Common myeloid progenitor, CD34-positive (primary cell): Measurements from ENCODE around the gene ST8SIA6. TPM values are rescaled to one million over a fixed set of nuclear protein-coding genes. Genes with fewer than 3 reads are reported as not detected.
"Not testable (repeated sequence)": the region's sequence is repeated elsewhere in the genome, so short reads cannot be mapped to it uniquely, and the experiment has no call there.

Experiments used
- CTCF ChIA-PET: fragments of 350-600 bp; sonication (Branson Sonifier 250); formaldehyde crosslinking; loops from one replicate; lab custom pipeline; 2021; ENCODE audit warnings: antibody characterized with exemption; lab: Charles Lee
- POLR2A ChIA-PET: fragments of 350-600 bp; sonication (Branson Sonifier 250); formaldehyde crosslinking; loops from one replicate; lab custom pipeline; 2021; ENCODE audit warnings: antibody characterized with exemption; lab: Charles Lee
- DNase-seq, 3 donors: peaks; one replicate each; pipeline versions ENCODE4 v3.0.0 to v3.0.0-alpha.2; 2013
- H3K27ac ChIP-seq, 2 experiments: 1 replicate in 1 of 2; 2 replicates in 1 of 2; pipeline ENCODE4 v1.7.0; 2013; ENCODE audit warnings: inconsistent platforms in 2 of 2, low read length in 2 of 2, mild to moderate bottlenecking in 2 of 2, low read depth in 1 of 2, moderate library complexity in 1 of 2; ENCODE audit not compliant: severe bottlenecking in 2 of 2, insufficient read depth in 1 of 2, poor library complexity in 1 of 2
- H3K27me3 ChIP-seq, 5 experiments: replicated peaks in 2 of 5; 1 replicate in 3 of 5; 2 replicates in 2 of 5; pipeline versions ENCODE4 v1.6.1 to v1.7.0; 2013; ENCODE audit warnings: low read length in 4 of 5, mild to moderate bottlenecking in 2 of 5, moderate library complexity in 2 of 5, inconsistent platforms in 1 of 5; ENCODE audit not compliant: insufficient read depth in 5 of 5, control insufficient read depth in 4 of 5
- H3K36me3 ChIP-seq, 4 experiments: 1 replicate in 2 of 4; 2 replicates in 2 of 4; pipeline versions ENCODE4 v1.6.1 to v1.7.0; 2013; ENCODE audit warnings: low read length in 3 of 4, control low read depth in 1 of 4, mild to moderate bottlenecking in 1 of 4; ENCODE audit not compliant: control insufficient read depth in 4 of 4, insufficient read depth in 4 of 4
- H3K4me1 ChIP-seq, 4 experiments: 1 replicate in 3 of 4; 2 replicates in 1 of 4; pipeline versions ENCODE4 v1.6.1 to v1.7.1; 2013; ENCODE audit warnings: low read length in 3 of 4, mild to moderate bottlenecking in 3 of 4, control low read depth in 1 of 4, inconsistent platforms in 1 of 4, moderate library complexity in 1 of 4; ENCODE audit not compliant: control insufficient read depth in 4 of 4, insufficient read depth in 4 of 4; ENCODE audit errors: control extremely low read depth in 1 of 4
- H3K4me3 ChIP-seq, 7 experiments: 1 replicate in 4 of 7; 2 replicates in 3 of 7; pipeline versions ENCODE4 v1.5.1 to v1.7.0; 2013; ENCODE audit warnings: mild to moderate bottlenecking in 7 of 7, low read length in 6 of 7, moderate library complexity in 6 of 7, inconsistent platforms in 2 of 7, low read depth in 2 of 7, control low read depth in 1 of 7; ENCODE audit not compliant: insufficient read depth in 4 of 7, control insufficient read depth in 1 of 7; ENCODE audit errors: extremely low read depth in 1 of 7
- H3K9me3 ChIP-seq, 5 experiments: 1 replicate in 4 of 5; 2 replicates in 1 of 5; pipeline versions ENCODE4 v1.6.1 to v1.7.1; 2013; ENCODE audit warnings: low read length in 4 of 5, mild to moderate bottlenecking in 2 of 5, inconsistent platforms in 1 of 5, low read depth in 1 of 5, moderate library complexity in 1 of 5; ENCODE audit not compliant: control insufficient read depth in 4 of 5, insufficient read depth in 2 of 5; ENCODE audit errors: control extremely low read depth in 1 of 5
- WGBS: methylation state at CpG from one replicate; pipeline ENCODE4 v1.1.5; 2013; ENCODE audit not compliant: insufficient coverage; 5-methylcytosine and 5-hydroxymethylcytosine counted together
- polyA plus RNA-seq: library from polyadenylated mRNA; unstranded; fragments of 120-200 nt; gene quantifications from one replicate; pipeline ENCODE4 v1.2.1, GENCODE V29; 2013

ST8SIA6 gene, protein sequence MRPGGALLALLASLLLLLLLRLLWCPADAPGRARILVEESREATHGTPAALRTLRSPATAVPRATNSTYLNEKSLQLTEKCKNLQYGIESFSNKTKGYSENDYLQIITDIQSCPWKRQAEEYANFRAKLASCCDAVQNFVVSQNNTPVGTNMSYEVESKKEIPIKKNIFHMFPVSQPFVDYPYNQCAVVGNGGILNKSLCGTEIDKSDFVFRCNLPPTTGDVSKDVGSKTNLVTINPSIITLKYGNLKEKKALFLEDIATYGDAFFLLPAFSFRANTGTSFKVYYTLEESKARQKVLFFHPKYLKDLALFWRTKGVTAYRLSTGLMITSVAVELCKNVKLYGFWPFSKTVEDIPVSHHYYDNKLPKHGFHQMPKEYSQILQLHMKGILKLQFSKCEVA
- 47.6 TPM for polyA plus RNA-seq

DNA sequence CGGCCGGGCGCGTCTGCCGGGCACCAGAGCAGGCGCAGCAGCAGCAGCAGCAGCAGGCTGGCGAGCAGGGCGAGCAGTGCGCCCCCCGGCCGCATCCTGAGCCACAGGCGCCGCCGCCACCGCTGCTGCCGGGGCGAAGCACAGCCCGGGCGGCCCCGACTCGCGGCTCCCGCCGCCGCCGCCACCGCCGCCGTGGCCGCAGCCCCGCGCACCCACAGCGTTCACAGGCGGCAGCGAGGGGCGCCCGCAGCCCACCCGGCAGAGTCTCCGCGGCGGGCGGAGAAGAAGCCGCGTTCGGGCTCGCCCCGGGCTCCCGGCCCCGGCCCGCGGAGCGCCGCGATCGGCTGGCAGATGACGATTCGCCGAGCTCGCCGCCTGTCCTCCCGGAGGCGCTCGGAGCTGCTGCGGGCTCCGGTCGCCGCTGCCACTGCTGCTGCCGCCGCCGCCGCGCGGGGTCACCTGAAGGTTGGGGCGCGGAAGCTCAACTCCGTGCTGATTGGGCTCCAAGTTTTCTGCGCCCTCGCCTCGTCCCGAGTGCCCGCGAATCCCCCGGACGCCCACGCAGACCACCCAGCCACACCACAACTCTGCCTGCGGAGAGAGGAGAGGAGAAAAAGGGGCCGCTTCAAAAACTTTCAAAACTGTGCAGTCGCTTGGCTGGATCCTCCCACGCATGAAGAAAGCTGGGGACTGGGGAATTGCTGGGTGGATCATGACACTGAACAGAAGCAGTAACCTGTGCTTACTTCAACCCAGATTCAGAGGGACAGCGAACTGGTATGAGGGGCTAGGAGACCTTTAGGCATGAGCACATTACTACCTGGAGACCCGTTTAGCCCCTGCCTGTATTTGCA, at the start of gene ST8SIA6:
TSS of gene ST8SIA6 (minus strand) at position 435 of the 854 bp plus-strand sequence. CDS start at position 95, 340 bp downstream.
- DNase-seq, result peak; percentile 69 to 88 (median 80)
- Histone ChIP-seq H3K4me3 (peak within 1 kb of the TSS; percentile 75 to 98 (median 90)), H3K36me3 (peaks cover 8 to 19% (median 17%) of the 10 kb centered on the region in 4 experiments), H3K27ac (peak within 1 kb of the TSS; percentile 75 to 89), H3K27me3 (no peaks in the 10 kb centered on the region), H3K9me3 (peaks cover 0 to 16% (median 9%) of the 10 kb centered on the region in 5 experiments), H3K4me1 (peaks cover 4 to 29% (median 17%) of the 10 kb centered on the region in 4 experiments)
- ChIA-PET POLR2A (interaction anchor here (0.5 to 1.1 kb wide), 5 partner anchors 19 to 211 kb away, joined by 3 to 8 read pairs (median 3); no protein-coding TSS in a partner anchor), CTCF (interaction anchor here (1.0 to 2.5 kb wide), 12 partner anchors 10 to 136 kb away, joined by 3 to 10 read pairs (median 4); no protein-coding TSS in a partner anchor)
- WGBS, result 0% methylated on average over 67 of the region's 91 CpGs

DNA sequence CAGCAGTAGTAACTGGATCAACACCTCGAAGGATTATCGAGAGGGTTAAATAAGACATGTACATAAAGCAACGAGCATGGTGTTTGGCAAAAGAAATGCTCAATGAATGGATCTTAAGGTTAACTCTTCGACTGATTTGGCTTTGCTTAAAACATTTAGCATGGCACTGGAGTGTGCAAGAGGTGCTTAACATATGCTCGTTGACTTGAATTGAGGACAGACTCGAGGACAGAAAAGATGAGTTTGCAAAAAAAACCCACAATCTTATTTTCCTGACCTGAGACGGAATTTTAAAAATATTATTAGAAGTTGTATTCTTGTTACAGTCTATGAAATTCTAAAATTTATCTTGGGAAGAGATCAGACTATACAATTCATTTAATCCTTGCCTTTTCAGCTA, 49.4 kb upstream of the ST8SIA6 start:
- Histone ChIP-seq H3K4me1 (peaks cover 4 to 40% (median 31%) of the 10 kb centered on the region in 4 experiments), H3K27ac (peak overlapping the region in 1 of 2 experiments; percentile 36), H3K4me3 (no peak overlapping the region), H3K9me3 (no peaks in the 10 kb centered on the region), H3K36me3 (no peaks in the 10 kb centered on the region), H3K27me3 (no peaks in the 10 kb centered on the region)
- CTCF ChIA-PET, result interaction anchor here (0.6 to 1.4 kb wide), 4 partner anchors 49 to 129 kb away, joined by 3 read pairs; partner anchors contain the start of gene ST8SIA6
- WGBS, result 93% methylated on average over 5 of the region's 7 CpGs
- POLR2A ChIA-PET, result interaction anchor here (0.7 to 1.7 kb wide), 2 partner anchors 16 to 83 kb away, joined by 3 to 5 read pairs; no protein-coding TSS in a partner anchor
- no peak for DNase-seq

- ChIA-PET CTCF (interaction anchor here (0.9 to 1.4 kb wide), 4 partner anchors 8 to 104 kb away, joined by 3 to 4 read pairs (median 3); partner anchors contain the start of gene ST8SIA6), POLR2A (interaction anchor here (0.6 to 1.7 kb wide), 2 partner anchors 15 to 253 kb away, joined by 3 to 5 read pairs; no protein-coding TSS in a partner anchor)
- no peaks in the 10 kb centered on the region for H3K27me3 ChIP-seq
- peaks cover 4 to 38% (median 31%) of the 10 kb centered on the region in 4 experiments for H3K4me1 ChIP-seq
- no peaks in the 10 kb centered on the region for H3K9me3 ChIP-seq
- DNase-seq, result no peak
- no CpG with 5 or more reads among the region's 2 CpGs for WGBS
- no peak overlapping the region for H3K27ac ChIP-seq
- H3K4me3 ChIP-seq, result no peak overlapping the region
- H3K36me3 ChIP-seq, result no peaks in the 10 kb centered on the region
Measured at GRCh38 chr10:17502814-17503213, 48.4 kb upstream of the ST8SIA6 start.

GRCh38 chr10:17499014-17499413, 44.6 kb upstream of the ST8SIA6 start:
- H3K36me3 ChIP-seq, H3K27ac ChIP-seq, H3K27me3 ChIP-seq, DNase-seq, POLR2A ChIA-PET, H3K9me3 ChIP-seq, H3K4me3 ChIP-seq: not testable (repeated sequence)
- H3K4me1 ChIP-seq, result peaks cover 7 to 36% (median 11%) of the 10 kb centered on the region in 4 experiments
- WGBS, result 100% methylated on average over 2 of the region's 5 CpGs
- CTCF ChIA-PET, result interaction anchor here (0.7 kb wide), 2 partner anchors 15 to 173 kb away, joined by 3 read pairs; no protein-coding TSS in a partner anchor

GRCh38 chr10:17497446-17498030, 43.1 kb upstream of the ST8SIA6 start:
- Histone ChIP-seq H3K36me3 (no peaks in the 10 kb centered on the region), H3K9me3 (no peaks in the 10 kb centered on the region), H3K27me3 (no peaks in the 10 kb centered on the region), H3K4me1 (peaks cover 7 to 34% (median 11%) of the 10 kb centered on the region in 4 experiments), H3K4me3 (peak overlapping the region in 1 of 7 experiments; percentile 25), H3K27ac (no peak overlapping the region)
- no CpG with 5 or more reads among the region's 6 CpGs for WGBS
- ChIA-PET POLR2A (no interaction called here), CTCF (interaction anchor here (0.9 to 2.1 kb wide), 7 partner anchors 8 to 54 kb away, joined by 3 to 7 read pairs (median 4); no protein-coding TSS in a partner anchor)
- peak in 2 of 3 donors; percentile 41 to 54 for DNase-seq

DNA sequence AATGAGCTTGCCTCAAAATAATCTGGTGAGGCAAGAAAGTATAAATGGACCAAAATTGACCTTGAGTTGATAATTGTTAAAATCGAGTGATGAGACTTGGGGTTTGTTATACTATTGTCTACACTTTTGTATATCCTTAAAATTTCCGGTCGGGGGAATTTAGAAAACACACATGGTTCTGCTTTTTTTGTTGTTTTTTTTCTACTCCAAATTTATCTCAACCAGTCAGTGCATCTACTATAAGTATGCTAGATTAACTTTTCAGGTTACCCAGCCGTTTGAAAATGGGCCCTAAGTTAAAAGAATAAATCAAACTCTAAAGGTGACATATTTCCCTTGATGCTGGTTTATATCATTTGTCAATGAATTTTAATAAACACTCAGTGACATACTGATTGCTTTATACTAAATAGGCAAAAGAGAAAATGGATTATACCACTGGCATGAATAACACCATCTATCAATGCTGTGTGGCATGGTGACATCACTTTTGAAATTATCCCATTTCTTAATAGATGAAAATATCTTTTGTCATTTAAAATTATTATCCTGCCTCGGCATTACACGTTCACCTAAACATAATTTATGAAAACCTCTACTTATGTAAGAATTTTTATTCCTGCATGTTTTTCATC, 40.3 kb upstream of the ST8SIA6 start:
- no peaks in the 10 kb centered on the region for H3K27me3 ChIP-seq
- DNase-seq, result peak in 2 of 3 donors; percentile 57 to 60
- peaks cover 7 to 34% (median 11%) of the 10 kb centered on the region in 4 experiments for H3K4me1 ChIP-seq
- ChIA-PET CTCF (interaction anchor here (1.0 to 1.4 kb wide), 5 partner anchors 14 to 205 kb away, joined by 3 to 4 read pairs (median 3); no protein-coding TSS in a partner anchor), POLR2A (no interaction called here)
- H3K9me3 ChIP-seq, result no peaks in the 10 kb centered on the region
- no CpG with 5 or more reads among the region's 6 CpGs for WGBS
- no peak overlapping the region for H3K27ac ChIP-seq
- H3K4me3 ChIP-seq, result no peak overlapping the region
- H3K36me3 ChIP-seq, result no peaks in the 10 kb centered on the region
